GM18498 (cell line): ENCODE results near the gene TCERG1.

ENCODE experiments used
- ATAC-seq: cut with Tn5 transposase; IDR thresholded peaks from one replicate; pipeline ENCODE4 v1.9.1; 2021; ENCODE audit warnings: mild to moderate bottlenecking, moderate library complexity; ENCODE audit not compliant: unreplicated experiment

Gene TCERG1

DNA sequence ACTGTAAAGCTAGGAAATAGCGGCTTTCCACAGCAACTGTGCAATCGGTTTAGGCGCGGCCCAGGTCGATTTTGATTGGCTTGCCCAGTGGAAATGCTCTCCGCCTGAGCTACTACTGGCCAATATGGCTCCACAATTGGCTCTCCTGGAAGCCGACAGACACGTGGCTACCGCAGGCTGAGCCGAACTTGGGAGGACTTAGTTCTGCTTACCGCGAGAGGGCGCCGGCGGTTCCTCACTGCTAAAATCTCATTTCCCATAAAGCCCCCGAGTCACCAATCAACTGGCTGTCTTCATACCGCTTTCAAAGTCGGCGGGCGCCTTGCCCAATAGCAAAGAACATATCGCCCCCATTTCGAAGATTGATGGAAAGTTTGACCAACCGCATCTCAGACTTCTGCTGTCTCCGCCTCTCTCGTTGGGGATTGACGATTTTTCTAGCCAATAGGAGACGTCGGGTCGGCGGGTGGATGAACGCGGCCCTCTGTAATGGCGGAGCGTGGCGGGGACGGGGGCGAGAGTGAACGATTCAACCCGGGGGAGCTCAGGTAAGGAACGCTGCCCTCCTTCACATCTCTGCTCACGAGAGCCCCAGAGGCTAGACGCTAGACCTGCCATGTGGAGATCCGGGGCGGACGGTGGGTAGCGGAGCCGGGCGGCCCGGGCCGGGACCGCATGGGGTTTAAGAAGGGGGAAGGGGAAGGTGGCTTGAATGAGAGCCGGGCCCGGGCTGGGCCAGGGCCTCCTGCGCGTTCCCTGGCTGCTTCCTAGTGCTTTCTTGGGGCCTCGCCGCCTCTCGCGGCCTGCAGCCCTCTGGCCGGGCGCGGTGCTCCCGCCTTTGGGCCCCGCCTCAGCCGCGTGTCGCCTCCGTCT, at the start of gene TCERG1:
Gene TCERG1, plus strand, starts transcription at position 473 of the 873 bp plus-strand sequence. Its CDS starts 17 bp downstream, at position 490.
- ATAC-seq: peak; percentile 96

DNA sequence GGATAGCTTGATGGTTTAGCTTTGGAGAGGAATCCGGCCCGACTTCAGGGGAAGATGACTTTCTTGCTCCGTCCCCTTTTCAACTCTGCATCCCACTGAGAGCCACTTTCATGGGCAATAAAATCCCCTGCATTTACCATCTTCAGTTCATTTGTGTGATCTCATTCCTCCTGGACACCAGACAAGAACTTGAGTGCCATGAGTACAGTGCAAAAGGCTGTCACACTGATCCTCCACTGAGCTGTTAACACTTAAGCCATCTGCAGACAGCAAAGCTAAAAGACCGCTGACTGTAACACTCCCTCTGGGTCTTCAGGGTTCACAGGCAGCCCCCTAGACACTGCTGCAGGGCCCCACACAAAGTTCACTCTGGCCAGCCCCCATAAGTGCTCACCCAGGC, 48.3 kb upstream of the TCERG1 start:
- no peak for ATAC-seq

GRCh38 chr5:146399481-146399880, 47.7 kb upstream of the TCERG1 start:
- ATAC-seq: no peak

GRCh38 chr5:146400201-146400600, 46.9 kb upstream of the TCERG1 start:
- no peak for ATAC-seq

DNA sequence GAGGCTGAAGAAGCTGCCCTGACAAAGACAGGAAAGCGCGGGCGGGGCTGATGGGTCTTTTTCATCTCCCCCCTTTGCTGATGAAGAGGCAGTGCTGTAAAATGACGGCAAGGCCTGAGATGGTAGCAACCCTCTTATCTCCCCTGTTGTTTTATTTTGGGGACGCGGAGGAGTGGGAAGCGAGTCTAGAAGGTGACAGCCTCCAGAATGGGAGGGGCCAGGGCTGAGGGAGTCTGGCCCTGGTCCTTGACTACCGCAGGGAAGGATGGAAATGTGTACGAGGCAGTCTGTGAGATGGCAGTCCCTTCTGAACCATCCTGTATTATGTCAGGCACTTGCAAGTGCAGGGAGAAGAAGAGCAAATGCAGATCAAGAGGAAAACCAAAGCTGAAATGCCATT, 46.1 kb upstream of the TCERG1 start:
- ATAC-seq: no peak

DNA sequence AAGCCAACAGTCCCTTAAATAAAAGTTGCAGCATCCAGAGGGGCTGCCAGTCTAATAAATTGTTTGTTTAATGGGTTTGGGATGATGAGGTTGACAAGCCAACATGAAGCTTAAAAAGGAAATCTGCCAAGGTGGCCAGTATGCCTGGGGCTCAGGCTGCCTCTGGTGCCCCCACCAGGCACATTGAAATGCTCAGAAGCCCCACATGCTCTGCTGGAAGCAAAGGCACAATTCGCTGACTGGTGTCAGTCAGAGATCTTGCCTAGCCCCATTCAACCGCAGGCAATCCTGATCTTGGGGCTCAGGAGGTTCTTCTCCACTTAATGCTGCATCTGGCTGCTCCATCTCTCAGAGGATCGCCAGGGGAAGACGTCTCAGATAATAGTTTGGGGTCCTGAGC, 44.2 kb upstream of the TCERG1 start:
- no peak for ATAC-seq

DNA sequence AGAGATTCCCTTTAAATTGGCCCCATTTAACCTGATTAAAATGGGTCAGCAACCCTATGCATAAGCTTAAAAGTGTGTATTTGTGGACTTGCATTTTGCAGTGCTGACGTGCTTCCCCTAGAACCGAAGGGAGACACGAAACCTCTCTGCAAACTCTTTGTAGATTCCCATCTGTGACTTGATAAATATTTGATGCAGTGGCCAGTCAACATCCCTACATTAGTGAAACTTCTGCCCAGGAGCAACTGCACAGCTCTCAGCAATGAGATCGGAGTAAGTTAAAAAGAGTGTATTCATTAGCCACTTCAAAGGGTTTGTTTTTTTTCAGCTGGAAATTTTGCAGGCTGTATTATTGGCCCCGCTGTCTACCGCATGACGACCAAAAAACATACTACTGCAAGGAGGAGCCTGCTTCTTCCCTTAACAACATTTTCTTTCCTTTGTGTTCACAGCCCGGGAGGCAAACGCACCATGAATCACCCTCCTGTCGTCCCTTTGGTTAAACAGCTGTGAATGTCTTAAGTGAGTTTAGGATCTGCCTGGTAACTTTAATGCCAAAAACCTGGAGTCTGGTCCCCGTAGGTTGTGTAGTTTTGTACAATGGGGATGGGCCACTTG, 38.0 kb upstream of the TCERG1 start:
- no peak for ATAC-seq

DNA sequence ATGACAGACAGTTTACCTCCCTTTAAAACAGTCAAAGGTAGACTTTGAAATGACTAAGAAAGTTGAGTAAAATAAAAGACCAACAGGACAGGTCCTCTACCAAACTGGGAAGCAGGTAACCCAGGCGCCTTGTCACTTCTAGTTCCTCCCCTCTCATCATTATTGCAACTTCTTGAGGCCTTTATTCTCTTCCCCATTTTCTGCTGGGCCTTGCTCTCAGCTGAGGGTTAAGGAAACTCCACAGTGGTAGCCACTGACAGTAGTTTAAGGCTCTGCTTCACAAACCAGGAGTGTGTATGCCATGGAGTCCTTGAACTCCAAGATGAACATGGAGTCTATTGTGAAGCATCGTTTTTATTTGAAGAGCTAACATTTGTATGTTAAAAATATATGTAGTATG, 36.9 kb upstream of the TCERG1 start:
- no peak for ATAC-seq

DNA sequence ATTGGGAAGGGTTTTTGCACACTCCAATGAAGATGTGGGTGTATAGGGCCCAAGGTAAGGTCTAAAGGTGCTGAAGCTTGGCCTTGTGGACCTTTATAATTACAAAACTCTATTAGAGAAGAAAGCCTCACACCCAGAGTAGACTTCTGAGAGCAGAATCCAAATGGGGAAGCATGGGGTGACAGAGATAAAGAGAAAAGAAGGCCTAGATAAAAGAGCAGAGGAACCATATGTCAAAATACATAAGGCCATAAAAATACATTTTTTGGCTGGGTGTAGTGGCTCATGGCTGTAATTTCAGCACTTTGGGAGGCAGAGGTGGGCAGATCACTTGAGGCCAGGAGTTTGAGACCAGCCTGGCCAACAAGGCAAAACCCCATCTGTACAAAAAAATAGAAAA, 27.4 kb upstream of the TCERG1 start:
- ATAC-seq: no peak

DNA sequence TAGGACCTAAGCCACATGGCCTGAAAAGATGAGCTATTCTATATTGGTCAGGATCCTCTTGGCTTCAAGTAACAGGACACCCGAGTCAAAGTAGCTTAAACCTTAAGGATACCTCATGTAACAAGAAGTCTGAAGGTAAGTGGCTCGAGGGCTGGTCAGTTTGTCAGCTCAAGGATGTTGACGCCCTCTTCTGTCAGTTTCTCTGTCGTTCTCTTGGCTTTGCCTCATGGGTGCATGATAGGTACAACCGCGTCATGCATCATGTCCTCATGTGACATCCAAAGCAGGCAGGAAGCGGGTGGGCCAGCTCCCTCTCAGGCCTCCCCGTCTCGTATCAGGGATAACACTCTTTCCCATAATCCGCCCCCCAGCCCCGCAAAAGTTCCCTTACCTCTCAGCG, 22.1 kb upstream of the TCERG1 start:
- no peak for ATAC-seq

DNA sequence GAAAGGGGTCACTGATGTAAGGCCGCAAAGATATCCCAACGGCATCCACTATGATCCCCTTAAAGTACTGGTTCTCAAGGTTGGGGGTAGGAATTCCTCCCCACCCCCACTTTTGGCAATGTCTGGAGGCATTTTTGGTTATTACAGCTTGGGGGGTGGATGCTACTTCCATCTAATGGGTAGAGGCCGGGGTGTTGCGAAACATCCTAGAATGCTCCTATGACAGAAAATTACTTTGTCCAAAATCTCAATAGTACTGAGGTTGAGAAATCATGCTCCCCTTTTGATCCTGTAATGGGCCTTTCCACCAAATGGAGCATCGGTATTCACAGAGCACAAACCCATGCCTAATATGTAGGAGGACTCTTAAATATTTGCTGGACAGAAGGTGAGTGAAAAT, 20.8 kb upstream of the TCERG1 start:
- no peak for ATAC-seq

DNA sequence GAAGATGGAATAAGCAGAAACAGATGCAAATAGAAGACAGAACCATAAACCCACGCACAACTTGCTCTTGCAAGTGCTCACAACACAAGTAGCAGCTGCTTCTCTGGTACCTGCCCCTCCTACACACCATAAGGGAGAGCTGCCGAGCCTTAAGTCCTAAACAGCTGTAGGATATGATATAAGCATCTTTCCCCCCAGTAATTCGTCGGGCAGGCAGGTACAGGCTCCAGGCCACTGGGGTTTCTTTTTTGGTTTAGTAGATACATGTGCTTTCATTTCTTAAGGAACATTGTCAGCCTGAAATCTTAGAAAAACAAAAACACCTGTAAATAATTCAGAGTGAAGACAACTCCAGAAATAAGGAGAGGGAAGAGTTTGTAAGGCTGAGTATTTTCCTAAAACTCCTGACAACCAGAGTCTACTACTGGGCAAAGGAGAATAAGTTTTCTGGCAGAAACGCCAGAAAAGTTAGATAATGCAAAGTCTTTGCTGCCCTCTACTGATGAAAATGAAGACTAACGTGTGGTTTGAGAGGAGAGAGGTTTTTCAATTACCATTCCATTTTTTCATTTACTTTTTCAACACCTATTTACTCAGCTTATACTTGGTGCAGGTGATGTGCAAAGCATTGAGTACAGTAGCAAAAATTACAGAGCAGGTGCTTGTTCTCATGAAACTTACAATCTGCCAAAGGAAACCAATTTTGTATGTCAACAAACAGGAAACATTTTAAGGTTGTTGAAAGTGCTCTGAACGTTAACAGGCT, 20.1 kb upstream of the TCERG1 start:
- peak; percentile 66 for ATAC-seq

- ATAC-seq: no peak
Measured at GRCh38 chr5:146427619-146427997, 19.5 kb upstream of the TCERG1 start.

DNA sequence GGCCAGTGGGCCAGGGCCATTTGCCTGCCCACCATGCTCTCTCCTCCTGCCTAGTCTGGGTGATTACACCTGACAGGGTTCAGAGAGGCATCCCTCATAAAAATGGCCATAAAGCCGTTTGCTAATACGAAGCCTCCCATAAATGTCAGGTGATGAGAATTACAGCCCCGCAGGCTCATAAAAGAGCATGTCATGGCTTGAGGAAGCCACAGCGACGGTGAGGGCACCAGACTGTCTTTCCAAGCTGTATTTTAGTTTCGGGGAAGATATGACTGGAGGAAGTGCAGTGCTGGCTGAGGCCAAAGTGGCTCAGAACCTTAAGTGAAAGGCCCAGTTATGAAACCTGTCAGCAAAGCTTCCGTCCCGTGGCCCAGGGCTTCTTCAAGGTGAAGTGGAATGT, 18.5 kb upstream of the TCERG1 start:
- ATAC-seq: no peak

DNA sequence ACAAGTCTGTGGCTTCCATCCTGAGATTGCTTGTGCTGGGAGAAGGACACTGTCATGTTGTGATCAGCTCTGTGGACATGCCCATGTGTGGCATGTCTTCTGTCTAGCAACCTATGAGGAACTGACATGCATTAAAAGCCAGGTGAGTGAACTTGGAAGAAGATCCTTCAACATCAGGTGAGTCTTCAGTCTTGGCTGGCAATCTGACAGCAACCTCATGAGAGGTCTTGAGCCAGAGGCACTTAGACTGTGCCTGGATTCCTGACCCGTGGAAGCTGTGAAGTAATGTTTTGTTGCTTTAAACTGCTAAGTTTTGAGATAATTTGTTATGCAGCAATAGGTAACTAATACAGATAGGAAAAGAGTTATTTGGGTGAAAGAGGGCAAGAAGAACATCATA, 6.8 kb upstream of the TCERG1 start:
- ATAC-seq: no peak

- no peak for ATAC-seq
Measured at GRCh38 chr5:146440870-146441495, 6.2 kb upstream of the TCERG1 start.

GRCh38 chr5:146441896-146442295, 5.2 kb upstream of the TCERG1 start:
- ATAC-seq: no peak

DNA sequence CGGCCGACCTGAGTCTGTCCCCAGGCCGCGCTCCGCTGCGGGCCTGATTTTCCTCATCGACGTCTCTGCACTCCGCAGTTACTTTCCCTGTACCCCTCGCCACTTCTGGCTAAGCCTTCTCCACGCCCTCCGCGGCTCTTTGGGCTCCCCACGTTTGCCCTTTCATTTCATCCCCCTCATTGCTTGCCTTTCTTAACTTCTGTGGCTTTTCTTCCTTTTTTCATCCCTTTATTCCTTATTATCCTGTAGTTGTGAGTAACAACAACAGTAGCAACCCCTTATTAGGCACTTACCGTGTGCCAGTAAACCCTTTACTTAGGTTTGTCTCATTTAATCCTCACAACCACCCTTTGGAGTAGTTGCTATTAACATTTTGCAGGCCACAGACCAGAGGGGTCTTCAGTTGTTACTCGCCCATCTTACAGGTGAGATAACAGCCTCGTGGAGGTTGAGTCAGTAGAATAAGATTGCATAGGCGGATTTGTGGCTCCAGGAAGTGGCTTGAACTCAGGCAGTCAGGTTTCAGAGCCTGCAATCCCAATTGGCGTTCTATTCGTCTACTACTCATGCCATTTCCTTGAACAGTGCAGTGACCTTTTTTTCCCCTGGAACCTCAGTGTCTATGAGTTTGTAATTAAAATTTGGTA, 724 bp downstream of the TCERG1 start:
- peak; percentile 24 for ATAC-seq

DNA sequence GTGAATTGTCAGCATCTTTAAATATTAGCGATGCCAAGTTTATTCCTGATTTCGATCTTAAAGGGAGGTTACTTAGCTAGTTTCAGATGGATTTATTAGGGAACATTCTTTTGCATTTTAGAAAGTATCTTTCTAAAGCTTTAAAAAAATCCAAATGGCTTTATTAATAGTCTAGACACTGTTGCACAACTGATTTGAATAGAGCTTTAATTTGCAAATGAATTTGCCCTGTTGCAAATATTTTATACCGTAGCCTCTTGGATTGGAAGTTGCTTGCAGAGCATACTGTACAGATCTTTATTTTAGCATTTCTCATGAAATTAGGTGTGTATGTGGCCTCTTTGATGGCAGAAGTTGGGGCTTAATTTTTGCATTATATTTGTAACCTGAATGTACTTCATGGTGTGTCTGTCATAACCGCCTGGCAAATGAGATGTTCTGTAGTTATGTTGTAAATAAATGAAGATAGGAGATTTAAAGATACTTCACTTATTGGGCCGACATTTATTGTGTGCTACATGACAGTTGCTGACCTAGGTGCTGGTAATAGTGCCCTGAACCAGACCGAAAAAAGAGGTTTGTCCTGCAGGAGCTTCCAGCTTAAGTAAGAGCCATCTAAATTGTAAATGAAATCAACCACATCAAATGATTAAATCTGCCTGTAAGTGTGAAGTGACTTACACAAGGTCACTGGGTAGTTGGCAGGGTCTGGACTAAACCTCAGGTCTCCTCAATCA, 1.8 kb downstream of the TCERG1 start:
- no peak for ATAC-seq

- no peak for ATAC-seq
Measured at GRCh38 chr5:146450002-146450401, 2.9 kb downstream of the TCERG1 start.
